IPS-18a (cell line): Measurements from ENCODE around the gene ADAMTS12.
A peak's percentile ranks its signal among the peaks of the same experiment; 100 is the strongest.
"Not testable (repeated sequence)": the region's sequence is repeated elsewhere in the genome, so short reads cannot be mapped to it uniquely, and the experiment has no call there.

Experiments used
- H3K27ac ChIP-seq: one replicate; pipeline ENCODE4 v1.5.1; 2013; ENCODE audit warnings: low read length
- H3K27me3 ChIP-seq: one replicate; pipeline ENCODE4 v1.6.1; 2013; ENCODE audit warnings: mild to moderate bottlenecking, low read length; ENCODE audit not compliant: control insufficient read depth, insufficient read depth
- H3K36me3 ChIP-seq: one replicate; pipeline ENCODE4 v1.6.1; 2013; ENCODE audit warnings: low read depth, low read length; ENCODE audit not compliant: control insufficient read depth
- H3K4me1 ChIP-seq: one replicate; pipeline ENCODE4 v1.6.1; 2013; ENCODE audit warnings: low read depth, low read length; ENCODE audit not compliant: control insufficient read depth
- H3K4me3 ChIP-seq: one replicate; pipeline ENCODE4 v1.5.1; 2013; ENCODE audit warnings: low read length
- H3K9ac ChIP-seq: one replicate; pipeline ENCODE4 v1.6.1; 2013; ENCODE audit warnings: mild to moderate bottlenecking, low read length, moderate library complexity
- H3K9me3 ChIP-seq: one replicate; pipeline ENCODE4 v1.6.1; 2013; ENCODE audit warnings: low read depth, low read length; ENCODE audit not compliant: control insufficient read depth

The ADAMTS12 gene

GRCh38 chr5:33563983-33564908 lies 327.5 kb downstream of the ADAMTS12 start:
- H3K4me1 ChIP-seq, result peaks cover 14% of the 10 kb centered on the region
- no peak overlapping the region for H3K4me3 ChIP-seq
- H3K27ac ChIP-seq, result no peak overlapping the region
- no peaks in the 10 kb centered on the region for H3K36me3 ChIP-seq
- H3K27me3 ChIP-seq, result no peaks in the 10 kb centered on the region
- H3K9ac ChIP-seq, result peak overlapping the region; percentile 30
- no peaks in the 10 kb centered on the region for H3K9me3 ChIP-seq

DNA sequence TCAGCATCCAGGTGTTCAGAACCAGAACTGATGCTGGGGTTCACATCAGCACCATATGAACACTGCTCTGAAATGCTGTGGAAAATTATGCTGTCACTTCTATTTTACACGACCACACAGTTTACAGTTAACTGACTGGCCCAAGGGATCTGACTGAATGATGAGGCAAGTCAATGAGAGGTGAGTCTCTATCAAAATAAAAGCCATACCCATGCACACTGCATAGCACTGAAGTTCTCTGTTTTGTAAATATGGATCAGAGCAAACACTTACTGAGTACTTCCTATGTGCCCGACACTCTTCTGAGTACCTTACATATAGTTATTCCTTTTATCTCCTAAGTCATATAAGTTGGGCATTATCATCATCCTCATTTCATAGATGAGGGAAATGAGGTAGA lies 328.3 kb downstream of the ADAMTS12 start:
- Histone ChIP-seq H3K27ac (no peak overlapping the region), H3K36me3 (no peaks in the 10 kb centered on the region), H3K9ac (no peak overlapping the region), H3K4me3 (no peak overlapping the region), H3K27me3 (no peaks in the 10 kb centered on the region), H3K9me3 (no peaks in the 10 kb centered on the region), H3K4me1 (peaks cover 14% of the 10 kb centered on the region)

DNA sequence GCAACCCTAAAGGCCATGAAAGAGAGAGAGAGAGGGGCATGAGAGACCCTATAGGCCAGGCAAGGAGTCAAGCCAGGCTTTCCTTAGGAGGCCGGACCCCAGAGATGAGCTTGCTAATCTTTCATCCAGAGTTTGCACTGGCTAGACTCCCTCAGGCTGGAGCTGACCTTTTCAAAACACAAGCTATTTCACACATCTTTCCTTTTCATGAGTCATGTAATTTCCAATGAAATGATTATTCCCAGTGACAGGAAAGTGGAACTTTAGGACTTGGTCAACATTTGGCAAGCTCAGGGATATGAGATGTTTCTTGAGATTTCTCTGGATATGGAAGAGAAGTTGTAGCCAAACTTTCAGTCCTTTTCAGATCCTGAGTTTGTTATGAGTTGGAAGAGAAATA lies 333.3 kb downstream of the ADAMTS12 start:
- Histone ChIP-seq H3K4me1 (no peaks in the 10 kb centered on the region), H3K36me3 (no peaks in the 10 kb centered on the region), H3K9ac (no peak overlapping the region), H3K9me3 (no peaks in the 10 kb centered on the region), H3K27me3 (no peaks in the 10 kb centered on the region), H3K27ac (no peak overlapping the region), H3K4me3 (no peak overlapping the region)

- H3K27ac ChIP-seq, result no peak overlapping the region
- no peaks in the 10 kb centered on the region for H3K4me1 ChIP-seq
- no peak overlapping the region for H3K4me3 ChIP-seq
- no peak overlapping the region for H3K9ac ChIP-seq
- no peaks in the 10 kb centered on the region for H3K27me3 ChIP-seq
- H3K36me3 ChIP-seq, result no peaks in the 10 kb centered on the region
- no peaks in the 10 kb centered on the region for H3K9me3 ChIP-seq
These were observed 334.2 kb downstream of the ADAMTS12 start for GRCh38 chr5:33557605-33558004.

- Histone ChIP-seq H3K4me1 (no peaks in the 10 kb centered on the region), H3K9ac (no peak overlapping the region), H3K27me3 (no peaks in the 10 kb centered on the region), H3K27ac (no peak overlapping the region), H3K9me3 (no peaks in the 10 kb centered on the region), H3K4me3 (no peak overlapping the region), H3K36me3 (no peaks in the 10 kb centered on the region)
These were observed 335.2 kb downstream of the ADAMTS12 start for GRCh38 chr5:33556330-33557328.

GRCh38 chr5:33549982-33550567 lies 341.7 kb downstream of the ADAMTS12 start:
- Histone ChIP-seq H3K4me1 (no peaks in the 10 kb centered on the region), H3K4me3 (no peak overlapping the region), H3K27ac (no peak overlapping the region), H3K27me3 (no peaks in the 10 kb centered on the region), H3K36me3 (no peaks in the 10 kb centered on the region), H3K9me3 (no peaks in the 10 kb centered on the region), H3K9ac (no peak overlapping the region)

- not testable (repeated sequence) for H3K36me3 ChIP-seq, H3K27ac ChIP-seq, H3K4me1 ChIP-seq, H3K4me3 ChIP-seq, H3K27me3 ChIP-seq, H3K9me3 ChIP-seq, H3K9ac ChIP-seq
These were observed 352.0 kb downstream of the ADAMTS12 start for GRCh38 chr5:33539790-33540189.

DNA sequence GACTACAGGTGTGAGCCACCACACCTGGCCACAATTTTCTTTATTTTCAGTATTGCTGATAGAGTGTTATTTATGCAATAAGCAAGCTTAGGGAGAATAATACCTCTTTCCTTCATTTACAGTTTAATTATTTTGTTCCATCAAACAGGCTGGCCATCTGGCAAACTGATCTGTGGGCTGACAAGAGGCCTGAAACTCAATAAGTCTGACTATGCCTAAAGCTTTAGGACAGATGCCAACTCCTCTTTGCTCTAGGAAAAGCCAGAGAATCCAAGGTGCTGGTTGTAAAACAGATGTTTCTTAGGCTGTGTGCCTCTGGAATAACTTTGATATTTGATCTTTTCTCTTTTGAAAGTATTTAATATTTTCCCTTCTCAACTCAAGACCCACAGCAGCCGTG lies 352.6 kb downstream of the ADAMTS12 start:
- H3K4me1 ChIP-seq, result no peaks in the 10 kb centered on the region
- no peaks in the 10 kb centered on the region for H3K36me3 ChIP-seq
- no peak overlapping the region for H3K9ac ChIP-seq
- H3K27ac ChIP-seq, result no peak overlapping the region
- no peaks in the 10 kb centered on the region for H3K9me3 ChIP-seq
- no peak overlapping the region for H3K4me3 ChIP-seq
- no peaks in the 10 kb centered on the region for H3K27me3 ChIP-seq

DNA sequence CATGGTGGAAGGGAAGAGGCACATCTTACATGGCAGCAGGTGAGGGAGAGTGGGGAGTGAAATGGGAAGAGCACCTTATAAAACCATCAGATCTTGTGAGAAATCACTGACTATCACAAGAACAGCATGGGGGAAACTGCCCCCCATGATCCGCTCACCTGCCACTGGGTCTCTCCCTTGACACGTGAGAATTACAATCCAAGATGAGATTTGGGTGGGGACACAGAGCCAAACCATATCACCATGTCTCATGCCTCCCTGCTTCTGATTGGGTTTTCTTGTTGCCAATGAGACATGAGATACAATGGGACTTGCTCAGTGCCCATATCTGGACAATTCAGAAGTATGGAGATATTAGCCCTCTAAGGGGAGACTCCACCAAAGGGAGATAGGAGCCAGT lies 353.6 kb downstream of the ADAMTS12 start:
- no peaks in the 10 kb centered on the region for H3K4me1 ChIP-seq
- H3K9ac ChIP-seq, result no peak overlapping the region
- H3K27me3 ChIP-seq, result no peaks in the 10 kb centered on the region
- no peak overlapping the region for H3K27ac ChIP-seq
- H3K9me3 ChIP-seq, result no peaks in the 10 kb centered on the region
- no peaks in the 10 kb centered on the region for H3K36me3 ChIP-seq
- H3K4me3 ChIP-seq, result no peak overlapping the region

- no peaks in the 10 kb centered on the region for H3K4me1 ChIP-seq
- H3K9ac ChIP-seq, result no peak overlapping the region
- no peak overlapping the region for H3K4me3 ChIP-seq
- no peaks in the 10 kb centered on the region for H3K9me3 ChIP-seq
- no peak overlapping the region for H3K27ac ChIP-seq
- H3K27me3 ChIP-seq, result no peaks in the 10 kb centered on the region
- no peaks in the 10 kb centered on the region for H3K36me3 ChIP-seq
These were observed 354.6 kb downstream of the ADAMTS12 start for GRCh38 chr5:33537240-33537639.

DNA sequence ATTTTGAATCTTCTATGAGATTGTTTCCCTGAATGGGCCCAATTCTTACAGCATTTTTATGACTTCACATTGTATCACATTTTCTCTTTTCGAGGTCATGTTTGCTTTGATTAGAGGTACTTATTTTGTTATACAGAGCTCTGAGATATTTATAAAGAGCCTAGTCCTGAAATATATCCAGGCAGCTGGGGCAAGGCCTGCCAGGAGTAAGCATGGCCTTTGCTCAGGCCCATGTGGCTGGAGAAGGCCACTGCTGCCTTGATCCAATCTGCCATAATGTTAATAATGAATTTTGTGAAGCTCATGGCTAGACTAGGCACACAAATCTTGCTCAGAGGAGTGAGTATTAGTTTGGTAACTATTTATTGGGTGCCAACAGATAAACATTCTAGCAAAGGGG lies 355.0 kb downstream of the ADAMTS12 start:
- H3K4me1 ChIP-seq, result no peaks in the 10 kb centered on the region
- no peak overlapping the region for H3K4me3 ChIP-seq
- H3K9ac ChIP-seq, result no peak overlapping the region
- no peaks in the 10 kb centered on the region for H3K27me3 ChIP-seq
- no peaks in the 10 kb centered on the region for H3K36me3 ChIP-seq
- H3K9me3 ChIP-seq, result no peaks in the 10 kb centered on the region
- no peak overlapping the region for H3K27ac ChIP-seq
